Adrenal gland (tissue), 12 donors: ENCODE results near the gene FANCI. TPM values are rescaled to one million over a fixed set of nuclear protein-coding genes. Genes with fewer than 3 reads are reported as not detected.
"Not testable (repeated sequence)": the region's sequence is repeated elsewhere in the genome, so short reads cannot be mapped to it uniquely, and the experiment has no call there.

Source experiments
- DNase-seq, 7 donors: peaks; one replicate each; pipeline ENCODE4 v3.0.0-alpha.2; 2019 to 2020
- H3K27ac ChIP-seq, 5 donors: fragments of 200-600 bp; sonication (generic) in 4 of 5; 1 replicate in 3 of 5; 2 replicates in 2 of 5; pipeline versions ENCODE4 v1.5.1 to v1.8.0; 2016 to 2020; ENCODE audit warnings: mild to moderate bottlenecking in 1 of 5
- H3K27me3 ChIP-seq: fragments of 200-600 bp; 2 replicates; pipeline ENCODE4 v1.8.0; 2021
- H3K36me3 ChIP-seq, 2 donors: fragments of 200-600 bp; replicated peaks in 1 of 2; 1 replicate in 1 of 2; 2 replicates in 1 of 2; pipeline versions ENCODE4 v1.5.1 to v1.8.0; 2018 to 2022
- H3K4me1 ChIP-seq, 2 donors: fragments of 200-600 bp; replicated peaks in 1 of 2; 1 replicate in 1 of 2; 2 replicates in 1 of 2; pipeline versions ENCODE4 v1.5.1 to v1.8.0; 2018 to 2021
- H3K4me3 ChIP-seq, 4 donors: fragments of 200-600 bp; sonication (generic) in 3 of 4; one replicate each; pipeline ENCODE4 v1.5.1; 2016 to 2018
- H3K9me3 ChIP-seq, 3 donors: fragments of 200-600 bp; sonication (generic) in 1 of 3; replicated peaks in 1 of 3; 1 replicate in 2 of 3; 2 replicates in 1 of 3; pipeline versions ENCODE4 v1.5.1 to v1.8.0; 2016 to 2021
- POLR2A ChIP-seq, 2 donors: fragments of 450-650 bp; IDR thresholded peaks; one replicate each; pipeline ENCODE4 v1.6.1; 2017; ENCODE audit warnings: antibody characterized with exemption in 2 of 2, mild to moderate bottlenecking in 2 of 2, moderate library complexity in 1 of 2
- WGBS, 4 donors: extraction: QIAGEN DNeasy Blood & Tissue Kit in 2 of 4; methylation state at CpG; one replicate each; pipeline versions ENCODE4 v1.1.5 to v1.1.7; 2013 to 2017; 5-methylcytosine and 5-hydroxymethylcytosine counted together
- intact Hi-C, 2 donors: fragments of 100-400 bp; cut with DNase I; formaldehyde crosslinking; loops; one replicate each; pipeline versions ENCODE4 v1.14.1 to v1.15.0; 2022 to 2023
- polyA plus RNA-seq, 3 donors: library from polyadenylated mRNA; stranded (reverse); fragments of 200-250 nt in 2 of 3; fragments of 350-450 nt in 1 of 3; fragmentation: Illumina TruSeq in 1 of 3; extraction: RNeasy Lipid Tissue Mini Kit (QIAGEN cat#74804) in 1 of 3; gene quantifications; one replicate each; pipeline ENCODE4 v1.2.3, GENCODE V29; 2013 to 2014
- total RNA-seq, 9 donors: library from RNA; depleted of rRNA in 4 of 9; stranded (reverse); fragments of >200 nt in 4 of 9; fragments of 120-200 nt in 1 of 9; fragmentation: NEBNext Ultra II Directional in 1 of 9; extraction: Animal tissue kit (Norgen Biotek cat#: 25700) in 1 of 9; gene quantifications; one replicate each; pipeline versions ENCODE4 v1.1.0 to v1.2.4, GENCODE V29; 2013 to 2023
- TF ChIP-seq, protein P1 (sequence below), 6 experiments: fragments of 450-650 bp in 4 of 6; fragments of 200-600 bp in 2 of 6; sonication (generic) in 1 of 6; IDR thresholded peaks; 1 replicate in 5 of 6; 2 replicates in 1 of 6; pipeline versions ENCODE4 v1.5.1 to v1.8.0; 2016 to 2021; ENCODE audit warnings: antibody characterized with exemption in 6 of 6, mild to moderate bottlenecking in 2 of 6, moderate library complexity in 1 of 6
- donor health status: healthy with polysubstance abuse.
- donor health status: Bipolar disorder and iron deficiency.
- donor health status: DM: yes; HTN: yes; CAD: no.
- donor health status: DM: no; HTN: no; CAD: no.
- donor health status: DM: no; HTN: no; CAD: no.
- donor health status: DM: yes; HTN: yes; CAD: no.

The FANCI gene
- total and polyA plus RNA-seq, 12 donors, result 1.5 to 23.5 (median 4.5) TPM

DNA sequence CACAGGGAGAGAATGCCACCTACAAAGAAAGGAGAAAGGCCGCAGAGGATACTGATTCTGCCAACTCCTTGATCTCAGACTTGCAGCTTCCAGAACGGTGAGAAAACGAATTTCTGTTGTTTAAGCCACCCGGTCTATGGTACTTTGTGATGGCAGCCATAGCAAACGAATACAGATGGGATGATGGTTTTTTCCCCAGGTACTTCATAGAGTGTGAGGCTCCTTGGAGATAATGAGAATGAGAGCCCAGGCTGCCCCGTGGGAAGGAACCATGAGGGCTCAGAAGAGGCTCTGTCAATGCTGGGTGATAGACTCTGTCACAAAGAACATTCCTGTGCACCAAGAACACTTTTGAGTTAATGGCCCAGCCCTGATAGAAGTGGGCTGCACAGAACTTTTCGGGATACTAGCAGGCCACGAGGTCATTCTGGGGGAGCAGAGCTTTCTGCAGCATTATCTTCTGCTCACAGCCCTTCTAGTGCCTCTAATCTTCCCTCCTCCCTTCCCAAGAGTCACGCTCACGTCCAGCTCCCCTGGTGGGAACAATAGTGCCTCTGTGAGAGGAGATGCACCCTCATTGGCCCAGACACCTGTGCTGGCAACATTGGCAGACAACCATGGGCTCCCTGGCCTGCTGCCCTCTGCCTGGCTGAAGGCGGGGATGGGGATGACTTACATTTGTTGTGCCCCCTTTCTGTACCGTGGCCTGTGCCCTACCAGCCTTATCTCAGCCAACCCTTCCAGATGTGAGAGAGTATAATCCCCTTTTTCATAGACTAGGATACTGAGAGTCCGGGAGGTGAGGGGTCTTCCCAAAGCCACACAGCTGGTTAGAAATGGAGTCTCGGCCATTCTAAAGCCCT lies 17.2 kb upstream of the FANCI start:
- Histone ChIP-seq H3K27ac (no peak overlapping the region), H3K27me3 (no peaks in the 10 kb centered on the region), H3K4me1 (no peaks in the 10 kb centered on the region), H3K36me3 (no peaks in the 10 kb centered on the region), H3K9me3 (no peaks in the 10 kb centered on the region), H3K4me3 (no peak overlapping the region)
- 82 to 93% (median 88%) methylated on average over 13 to 14 of the region's 14 CpGs for WGBS, 4 donors
- TF ChIP-seq, protein P1, sequence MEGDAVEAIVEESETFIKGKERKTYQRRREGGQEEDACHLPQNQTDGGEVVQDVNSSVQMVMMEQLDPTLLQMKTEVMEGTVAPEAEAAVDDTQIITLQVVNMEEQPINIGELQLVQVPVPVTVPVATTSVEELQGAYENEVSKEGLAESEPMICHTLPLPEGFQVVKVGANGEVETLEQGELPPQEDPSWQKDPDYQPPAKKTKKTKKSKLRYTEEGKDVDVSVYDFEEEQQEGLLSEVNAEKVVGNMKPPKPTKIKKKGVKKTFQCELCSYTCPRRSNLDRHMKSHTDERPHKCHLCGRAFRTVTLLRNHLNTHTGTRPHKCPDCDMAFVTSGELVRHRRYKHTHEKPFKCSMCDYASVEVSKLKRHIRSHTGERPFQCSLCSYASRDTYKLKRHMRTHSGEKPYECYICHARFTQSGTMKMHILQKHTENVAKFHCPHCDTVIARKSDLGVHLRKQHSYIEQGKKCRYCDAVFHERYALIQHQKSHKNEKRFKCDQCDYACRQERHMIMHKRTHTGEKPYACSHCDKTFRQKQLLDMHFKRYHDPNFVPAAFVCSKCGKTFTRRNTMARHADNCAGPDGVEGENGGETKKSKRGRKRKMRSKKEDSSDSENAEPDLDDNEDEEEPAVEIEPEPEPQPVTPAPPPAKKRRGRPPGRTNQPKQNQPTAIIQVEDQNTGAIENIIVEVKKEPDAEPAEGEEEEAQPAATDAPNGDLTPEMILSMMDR (IDR thresholded peaks at IDR 0.05), result no peak
- TF ChIP-seq POLR2A (IDR thresholded peaks at IDR 0.05), result no peak
- intact Hi-C loops, result no loop called here
- no peak for DNase-seq

DNA sequence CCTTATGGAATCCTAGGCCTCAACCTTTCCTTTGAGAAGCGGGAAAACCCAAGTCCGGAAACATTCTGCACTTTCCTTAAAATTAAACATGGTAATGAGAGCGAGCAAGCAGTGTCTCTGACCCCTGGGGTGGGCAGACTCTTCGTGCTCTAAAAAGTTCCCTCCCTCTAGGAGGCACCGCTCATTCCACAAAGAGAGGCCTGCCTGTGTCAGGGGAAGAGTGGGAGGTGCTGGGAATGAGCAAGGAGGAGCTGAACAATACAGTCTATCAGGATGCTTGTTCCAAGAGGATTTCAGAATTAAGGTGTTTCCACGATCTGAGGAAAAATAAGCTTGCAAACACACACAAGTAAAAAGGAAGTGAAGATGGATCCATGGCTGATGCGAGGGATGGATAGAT lies 16.4 kb upstream of the FANCI start:
- no peak overlapping the region for H3K4me3 ChIP-seq
- no peaks in the 10 kb centered on the region for H3K4me1 ChIP-seq
- no peaks in the 10 kb centered on the region for H3K36me3 ChIP-seq
- no peak for TF ChIP-seq POLR2A (IDR thresholded peaks at IDR 0.05)
- TF ChIP-seq, protein P1 (IDR thresholded peaks at IDR 0.05), result no peak
- H3K27me3 ChIP-seq, result no peaks in the 10 kb centered on the region
- no peaks in the 10 kb centered on the region for H3K9me3 ChIP-seq
- DNase-seq, result no peak
- intact Hi-C loops, result no loop called here
- H3K27ac ChIP-seq, result no peak overlapping the region
- 85 to 89% (median 87%) methylated on average over 6 to 7 of the region's 7 CpGs for WGBS, 4 donors

DNA sequence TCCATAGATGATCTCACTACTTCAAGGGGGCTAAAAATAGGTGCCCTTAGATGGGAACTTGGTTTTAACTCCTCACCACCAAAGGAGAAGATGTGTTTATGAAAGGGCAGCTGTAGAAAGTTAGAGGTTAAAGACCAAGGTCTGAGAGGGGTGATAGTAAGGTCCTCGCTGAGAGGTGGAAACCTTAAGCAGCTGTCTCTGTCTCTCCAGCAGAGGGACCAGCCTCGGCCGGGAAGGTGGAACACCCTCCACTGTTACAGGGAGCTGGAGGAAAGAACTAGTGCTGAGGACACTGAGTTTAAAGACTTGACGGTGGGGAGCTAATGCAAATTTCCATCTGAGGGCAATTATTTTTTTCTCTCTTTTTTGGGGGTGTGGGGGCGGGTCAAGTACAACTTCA lies 13.5 kb upstream of the FANCI start:
- intact Hi-C loops, result no loop called here
- H3K4me3 ChIP-seq, result no peak overlapping the region
- H3K4me1 ChIP-seq, result no peaks in the 10 kb centered on the region
- WGBS, 4 donors, result 50 to 63% (median 56%) methylated on average over 5 of the region's 5 CpGs
- TF ChIP-seq, protein P1 (IDR thresholded peaks at IDR 0.05), result no peak
- TF ChIP-seq POLR2A (IDR thresholded peaks at IDR 0.05), result no peak
- H3K27ac ChIP-seq, result no peak overlapping the region
- no peaks in the 10 kb centered on the region for H3K36me3 ChIP-seq
- H3K27me3 ChIP-seq, result no peaks in the 10 kb centered on the region
- DNase-seq, result no peak
- no peaks in the 10 kb centered on the region for H3K9me3 ChIP-seq

DNA sequence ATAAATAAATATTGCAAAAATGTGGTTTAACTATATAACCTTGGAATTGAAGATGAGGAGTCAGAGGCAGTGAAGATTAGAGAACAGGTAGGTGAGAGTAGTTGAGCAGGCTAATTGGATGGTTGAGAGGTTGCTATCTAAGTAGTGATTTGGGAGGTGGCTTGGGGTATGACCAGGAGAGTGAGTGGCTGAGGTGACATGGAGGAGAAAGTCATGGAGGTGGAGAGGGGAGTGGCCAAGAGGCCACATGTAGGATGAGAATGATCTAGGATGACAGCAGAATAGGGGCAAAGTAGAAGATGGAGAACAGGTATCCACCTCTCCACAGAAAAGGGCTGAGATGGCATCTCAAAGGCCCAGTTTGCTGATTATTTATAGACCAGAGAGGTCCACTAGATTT lies 11.9 kb upstream of the FANCI start:
- Histone ChIP-seq H3K36me3 (no peaks in the 10 kb centered on the region), H3K4me3 (no peak overlapping the region), H3K27me3 (no peaks in the 10 kb centered on the region), H3K27ac (no peak overlapping the region), H3K4me1 (no peaks in the 10 kb centered on the region), H3K9me3 (no peaks in the 10 kb centered on the region)
- TF ChIP-seq, protein P1 (IDR thresholded peaks at IDR 0.05), result no peak
- TF ChIP-seq POLR2A (IDR thresholded peaks at IDR 0.05), result no peak
- intact Hi-C loops, result no loop called here
- DNase-seq, result no peak

DNA sequence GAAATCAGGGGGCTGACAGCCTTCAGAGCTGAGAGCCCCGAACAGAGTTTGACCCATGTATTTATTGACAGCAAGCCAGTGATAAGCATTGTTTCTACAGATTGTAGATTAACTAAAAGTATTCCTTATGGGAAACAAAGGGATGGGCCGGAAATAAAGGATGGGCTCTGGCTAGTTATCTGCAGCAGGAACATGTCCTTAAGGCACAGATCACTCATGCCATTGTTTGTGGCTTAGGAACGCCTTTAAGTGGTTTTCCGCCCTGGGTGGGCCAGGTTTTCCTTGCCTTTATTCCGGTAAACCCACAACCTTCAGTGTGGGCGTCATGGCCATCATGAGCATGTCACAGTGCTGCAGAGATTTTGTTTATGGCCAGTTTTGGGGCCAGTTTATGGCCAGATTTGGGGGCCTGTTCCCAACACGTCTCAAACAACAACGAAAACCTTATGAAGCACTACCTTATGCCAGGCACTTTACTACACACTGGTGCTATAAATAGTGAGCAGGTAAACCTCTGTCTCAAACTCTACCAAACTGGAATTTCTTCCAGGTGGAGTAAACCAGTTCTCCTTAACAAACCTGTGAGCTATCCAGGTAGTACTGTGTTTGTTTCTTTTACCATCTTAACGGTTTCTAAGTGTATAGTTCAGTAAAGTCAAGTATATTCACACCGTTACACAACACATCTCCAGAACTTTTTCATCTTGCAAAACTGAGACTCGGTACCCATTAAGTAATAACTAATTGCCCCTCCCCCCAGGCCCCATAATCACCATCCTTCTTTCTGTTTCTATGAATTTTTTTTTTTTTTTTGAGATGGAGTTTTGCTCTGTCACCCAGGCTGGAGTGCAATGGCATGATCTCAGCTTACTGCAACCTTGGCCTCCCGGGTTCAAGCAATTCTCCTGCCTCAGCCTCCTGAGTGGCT lies 3.6 kb upstream of the FANCI start:
- intact Hi-C loops, result loop anchor here in 1 of 2 donors (10.0 kb wide), 1 partner anchor 95 kb away; the partner anchor contains the start of gene POLG
- DNase-seq, H3K27ac ChIP-seq, H3K4me3 ChIP-seq, H3K9me3 ChIP-seq, H3K36me3 ChIP-seq, H3K27me3 ChIP-seq: not testable (repeated sequence)
- peaks cover 5 to 15% of the 10 kb centered on the region in 2 donors for H3K4me1 ChIP-seq
- 88 to 93% (median 89%) methylated on average over 11 to 12 of the region's 12 CpGs for WGBS, 4 donors
